ENCODE measurements around the gene HDAC10.
"Not testable (repeated sequence)": the region's sequence is repeated elsewhere in the genome, so short reads cannot be mapped to it uniquely, and the experiment has no call there.

Gene HDAC10

DNA sequence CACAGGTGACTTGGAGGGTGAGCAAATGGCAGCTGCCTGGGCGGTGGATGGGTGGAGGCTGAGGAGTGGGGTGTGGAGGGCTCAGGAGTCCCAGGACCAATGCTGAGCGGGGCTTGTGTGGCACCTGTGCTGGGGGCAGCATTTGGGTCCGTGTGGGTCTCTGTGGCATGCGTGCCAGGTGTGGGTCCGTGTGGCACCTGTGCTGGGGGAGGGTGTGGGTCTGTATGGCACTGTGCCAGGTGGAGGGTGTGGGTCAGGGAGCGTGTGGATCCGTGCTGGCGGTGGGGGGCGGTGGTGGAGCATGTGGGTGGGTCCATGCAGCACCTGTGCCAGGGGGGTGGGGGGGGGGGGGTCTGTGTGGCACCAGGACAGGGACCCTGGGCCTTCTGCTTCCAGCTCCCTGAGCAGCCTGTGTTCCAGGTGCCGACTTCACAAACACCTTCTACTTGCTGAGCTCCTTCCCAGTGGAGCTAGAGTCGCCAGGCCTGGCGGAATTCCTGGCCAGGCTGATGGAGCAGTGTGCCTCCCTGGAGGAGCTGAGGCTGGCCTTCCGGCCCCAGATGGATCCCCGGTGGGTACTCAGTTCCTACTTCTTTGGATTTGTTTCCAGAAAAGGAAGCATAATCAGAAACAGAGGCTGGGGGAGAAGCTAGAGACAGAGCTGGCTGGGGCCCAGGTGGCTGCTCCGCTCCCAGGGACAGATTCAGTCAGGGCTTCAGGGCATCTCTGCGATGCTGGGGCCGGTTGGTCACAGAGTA is 35.6 kb downstream of the HDAC10 start:
- DNase-seq = no peak

DNA sequence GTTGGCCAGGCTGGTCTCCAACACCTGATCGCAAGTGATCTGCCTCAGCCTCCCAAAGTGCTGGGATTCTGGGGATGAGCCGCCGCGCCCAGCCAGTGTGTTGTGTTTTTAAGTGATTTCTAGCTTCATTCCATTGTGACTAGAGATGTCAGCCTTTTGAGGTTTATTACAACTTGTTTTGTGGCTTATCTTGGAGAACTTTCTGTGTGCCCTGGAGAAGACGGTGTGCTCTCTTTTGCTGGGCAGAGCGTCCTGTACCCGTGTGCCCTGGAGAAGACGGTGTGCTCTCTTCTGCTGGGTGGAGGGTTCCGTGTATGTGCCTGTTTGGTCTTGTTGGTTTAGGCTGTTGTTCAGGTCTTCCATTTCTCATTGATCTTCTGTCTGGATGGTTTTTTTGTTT is 37.8 kb downstream of the HDAC10 start:
- no peak for DNase-seq

DNA sequence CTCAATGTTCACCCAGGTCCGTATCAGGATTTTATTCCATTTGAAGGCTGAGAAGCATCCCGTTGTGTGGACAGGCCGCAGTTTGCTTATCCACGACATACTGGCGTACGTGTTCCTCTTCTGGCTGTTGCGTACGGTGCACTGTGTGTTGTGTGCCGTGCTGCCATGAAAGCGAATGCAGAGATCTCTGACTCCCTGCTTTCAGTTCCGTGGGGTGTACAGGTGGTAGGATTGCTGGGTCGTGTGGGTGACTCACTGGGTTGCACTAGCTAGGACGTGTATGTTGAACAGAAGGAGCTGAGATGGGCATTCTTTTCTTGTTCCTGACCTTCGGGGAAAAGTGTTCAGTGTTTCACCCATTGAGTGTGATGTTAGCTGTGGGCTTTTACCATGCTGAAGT is 39.9 kb downstream of the HDAC10 start:
- no peak for DNase-seq

DNA sequence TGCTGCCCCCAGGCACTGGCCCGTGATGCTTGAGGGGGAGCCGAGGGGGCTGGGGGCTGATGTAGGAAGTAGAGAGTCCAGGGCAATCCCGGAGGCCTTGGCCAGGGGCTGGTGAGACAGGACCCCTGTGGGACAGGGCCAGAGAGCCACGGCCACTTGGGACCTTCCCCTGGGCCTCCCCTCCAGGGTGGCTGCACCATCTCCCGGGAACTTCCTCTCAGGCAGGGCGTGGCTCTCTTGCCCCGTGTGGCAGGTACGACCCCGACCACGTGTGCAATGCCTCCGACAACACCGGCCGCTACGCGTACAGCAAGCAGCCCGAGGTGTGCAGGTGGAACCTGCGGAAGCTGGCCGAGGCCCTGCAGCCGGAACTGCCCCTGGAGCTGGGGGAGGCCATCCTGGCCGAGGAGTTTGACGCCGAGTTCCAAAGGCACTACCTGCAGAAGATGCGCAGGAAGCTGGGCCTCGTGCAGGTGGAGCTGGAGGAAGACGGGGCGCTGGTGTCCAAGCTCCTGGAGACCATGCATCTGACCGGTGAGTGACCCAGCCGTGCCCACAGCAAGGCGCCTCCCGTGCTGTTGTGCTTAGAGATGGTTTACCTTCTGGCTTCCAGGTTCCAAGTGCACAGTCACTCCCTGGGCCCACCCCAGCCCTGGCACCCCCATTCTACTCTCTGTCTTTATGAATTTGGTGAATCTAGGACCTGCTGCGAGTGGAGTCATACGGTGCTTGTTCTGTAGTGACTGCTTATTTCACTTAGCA is 40.5 kb downstream of the HDAC10 start:
- DNase-seq = no peak

DNA sequence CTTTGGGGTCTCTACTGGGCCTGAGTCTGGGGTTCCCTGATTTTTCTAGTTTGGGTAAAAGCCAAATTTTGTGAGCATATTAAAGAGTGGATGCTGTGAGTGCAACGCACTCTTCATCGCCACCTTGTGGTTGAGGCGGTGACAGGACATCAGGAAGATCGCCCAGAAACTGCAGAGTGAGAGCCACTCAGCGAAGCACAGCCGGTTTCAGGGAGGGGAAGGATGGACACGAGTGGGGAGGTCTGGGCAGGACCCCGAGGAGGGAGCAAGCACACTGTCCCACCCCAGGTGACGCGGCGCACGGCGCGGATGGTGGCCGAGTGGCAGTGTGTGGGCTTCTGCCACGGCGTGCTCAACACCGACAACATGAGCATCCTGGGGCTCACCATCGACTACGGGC is 41.2 kb downstream of the HDAC10 start:
- peak; percentile 59 for DNase-seq

DNA sequence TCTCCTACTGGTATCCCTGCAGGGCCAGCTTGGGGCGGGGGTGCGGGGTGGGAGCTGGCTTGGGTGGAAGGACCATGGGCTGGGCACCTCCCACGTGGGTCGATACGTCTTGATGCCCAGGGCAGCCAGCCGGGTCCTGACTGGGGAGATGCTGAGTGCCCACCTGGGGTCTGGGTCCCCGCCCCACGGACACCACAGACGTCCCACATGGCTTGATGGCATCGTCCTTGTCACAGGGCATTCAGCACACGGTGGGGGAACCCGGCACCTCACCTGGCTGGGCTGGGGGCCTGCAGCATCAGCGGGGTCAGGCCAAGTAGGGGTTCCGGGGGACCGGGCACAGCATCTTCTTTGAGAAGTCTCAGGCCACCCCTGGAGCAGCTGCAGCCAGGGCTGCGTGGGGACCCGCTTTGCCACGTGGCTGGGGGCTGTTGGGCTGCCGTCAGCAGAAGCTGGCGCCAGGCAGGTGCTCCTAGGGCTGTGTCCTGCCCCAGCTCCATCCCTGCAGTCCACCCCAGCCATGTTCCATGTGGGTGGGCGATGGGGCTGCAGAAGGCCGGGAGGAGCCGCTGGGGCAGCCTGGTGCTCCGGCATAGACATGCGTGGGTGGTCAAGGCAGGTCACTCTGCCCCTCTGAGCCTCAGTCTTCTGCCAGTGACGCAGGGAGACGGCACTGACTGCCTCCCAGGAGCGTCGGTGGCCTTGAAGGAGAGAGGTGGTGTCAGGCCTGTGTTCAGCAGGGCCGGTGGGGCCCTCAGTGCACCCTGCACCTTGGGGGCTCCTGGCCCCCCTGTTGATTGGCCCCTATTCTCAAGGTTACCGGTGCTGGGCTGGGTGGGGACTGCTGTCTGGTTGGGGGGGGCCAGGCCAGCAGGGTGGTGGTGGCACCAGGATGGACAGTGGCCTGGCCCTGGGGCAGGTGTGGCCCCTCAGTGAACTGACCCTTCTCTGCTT is 41.8 kb downstream of the HDAC10 start:
- no peak for DNase-seq

DNA sequence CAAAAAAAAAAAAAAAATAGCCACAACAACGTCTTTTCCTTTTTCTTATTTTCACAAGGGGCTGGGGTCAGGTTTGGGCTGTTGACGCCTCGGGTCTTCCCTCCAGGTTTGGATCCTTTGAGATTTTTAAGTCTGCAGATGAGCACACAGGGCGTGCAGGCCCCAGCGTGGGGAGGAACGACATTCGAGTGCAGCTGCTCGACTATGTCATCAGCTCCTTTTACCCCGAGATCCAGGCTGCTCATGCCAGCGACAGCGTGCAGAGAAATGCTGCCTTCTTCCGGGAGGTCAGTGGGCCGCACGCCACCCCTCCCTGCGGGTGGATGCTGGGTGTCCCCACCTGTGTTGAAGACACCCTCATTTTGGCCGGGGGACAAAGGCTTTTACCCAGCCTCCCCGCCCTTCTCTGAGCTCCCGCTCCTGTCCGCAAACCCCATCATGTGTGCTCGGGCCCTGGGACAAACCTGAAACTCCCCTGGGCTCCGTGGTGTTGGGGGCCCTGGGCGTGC is 42.6 kb downstream of the HDAC10 start:
- no peak for DNase-seq

DNA sequence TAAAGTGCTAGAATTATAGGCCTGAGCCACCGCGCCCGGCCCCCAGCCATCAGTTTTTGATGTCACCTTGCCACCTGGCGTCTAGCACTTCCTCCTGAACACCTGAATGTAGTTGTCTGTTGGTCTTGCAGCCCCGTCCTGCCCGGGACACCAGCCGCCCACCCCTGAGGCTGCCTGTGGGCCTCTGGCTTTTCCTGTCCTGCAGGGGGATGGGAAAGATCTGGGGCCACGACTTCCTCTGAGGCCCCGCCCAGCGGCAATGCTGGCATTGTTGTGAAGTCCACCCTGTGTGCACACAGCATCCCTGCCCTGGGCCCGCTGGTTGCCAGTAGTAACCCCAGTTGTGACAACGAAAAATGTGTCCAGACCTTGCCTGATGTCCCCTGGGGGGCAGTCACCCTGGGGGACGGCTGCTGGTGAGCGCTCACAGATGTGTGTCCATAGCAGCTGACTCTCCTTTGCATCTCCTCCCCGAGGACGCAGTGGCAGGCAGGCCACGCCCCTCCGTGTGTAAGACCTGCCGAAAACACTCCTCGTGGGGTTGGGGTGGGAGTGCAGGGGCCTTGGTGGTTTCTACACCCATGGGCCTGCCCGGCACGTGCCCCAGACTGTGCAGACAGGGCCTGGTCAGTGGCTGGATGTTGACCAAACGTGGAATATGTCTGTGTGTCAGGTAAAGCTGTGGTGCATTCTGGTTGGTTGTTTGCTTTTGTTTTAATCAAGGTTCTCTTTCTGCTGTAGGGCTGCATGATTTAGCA is 43.5 kb downstream of the HDAC10 start:
- DNase-seq = no peak

DNA sequence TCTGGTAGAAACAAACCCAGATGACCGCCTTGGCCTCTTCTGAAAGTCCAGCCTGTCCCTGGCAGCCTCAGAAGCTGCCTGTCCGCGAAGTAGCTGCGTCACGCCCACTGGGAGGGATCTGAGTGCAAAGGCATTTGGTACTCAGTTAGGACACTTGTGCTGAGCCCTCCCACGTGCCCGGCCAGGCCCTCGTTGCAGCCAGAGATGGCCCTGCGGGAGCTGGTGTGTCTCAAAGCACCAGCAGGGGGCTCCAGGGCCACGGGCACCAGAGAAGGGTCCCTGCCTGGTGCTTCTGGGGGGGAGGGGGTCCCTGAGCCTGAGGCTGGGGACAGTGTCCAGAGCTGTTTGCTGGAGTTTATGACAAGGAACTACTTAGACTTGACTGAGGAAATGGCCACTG is 44.5 kb downstream of the HDAC10 start:
- DNase-seq = no peak

DNA sequence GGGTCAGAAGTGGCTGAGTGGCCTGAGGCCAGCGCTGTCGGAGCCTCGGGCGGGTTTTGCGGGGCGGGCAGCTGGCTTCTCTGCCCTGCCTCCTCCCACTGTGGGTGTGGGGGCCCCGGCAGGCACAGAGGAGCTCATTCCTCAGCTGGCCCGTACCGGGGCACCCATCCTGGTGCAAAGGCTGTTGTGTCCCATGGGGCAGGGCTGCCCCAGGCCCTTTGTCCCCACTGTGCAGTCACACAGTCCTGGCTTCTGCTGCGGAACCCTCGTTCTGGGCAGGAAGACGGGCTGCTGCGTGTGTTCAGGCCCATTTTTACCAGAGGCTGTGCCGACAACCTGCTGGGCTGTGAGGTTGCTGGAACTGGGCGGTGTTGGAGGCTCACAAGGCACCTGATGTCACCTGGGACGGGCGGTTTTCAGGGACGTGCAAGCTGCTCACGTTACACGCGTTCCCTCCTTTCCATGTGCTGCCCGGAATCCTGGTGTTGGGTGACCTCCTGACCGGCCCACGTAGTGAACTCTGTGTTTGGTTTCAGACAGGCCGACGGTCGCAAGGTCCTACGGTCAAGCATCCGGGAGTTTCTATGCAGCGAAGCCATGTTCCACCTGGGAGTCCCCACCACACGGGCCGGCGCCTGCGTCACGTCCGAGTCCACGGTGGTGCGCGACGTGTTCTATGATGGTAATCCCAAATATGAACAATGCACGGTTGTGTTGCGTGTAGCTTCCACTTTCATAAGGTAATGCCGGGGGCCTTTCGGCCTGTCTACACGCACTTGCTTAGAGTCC is 45.1 kb downstream of the HDAC10 start:
- DNase-seq = no peak

DNA sequence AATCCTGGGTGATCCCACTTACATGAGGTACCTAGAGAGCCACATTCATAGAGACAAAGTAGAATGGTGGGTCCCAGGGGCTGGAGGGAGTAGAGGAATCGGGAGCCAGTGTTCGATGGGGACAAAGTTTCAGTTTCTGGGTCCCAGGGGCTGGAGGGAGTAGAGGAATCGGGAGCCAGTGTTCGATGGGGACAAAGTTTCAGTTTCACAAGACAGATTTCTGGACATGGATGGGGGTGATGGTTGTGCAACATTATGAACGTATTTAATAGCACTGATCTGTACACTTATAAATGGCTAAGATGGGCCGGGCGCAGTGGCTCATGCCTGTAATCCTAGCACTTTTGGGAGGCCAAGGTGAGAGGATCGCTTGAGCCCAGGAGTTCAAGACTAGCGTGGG is 46.1 kb downstream of the HDAC10 start:
- not testable (repeated sequence) for DNase-seq

DNA sequence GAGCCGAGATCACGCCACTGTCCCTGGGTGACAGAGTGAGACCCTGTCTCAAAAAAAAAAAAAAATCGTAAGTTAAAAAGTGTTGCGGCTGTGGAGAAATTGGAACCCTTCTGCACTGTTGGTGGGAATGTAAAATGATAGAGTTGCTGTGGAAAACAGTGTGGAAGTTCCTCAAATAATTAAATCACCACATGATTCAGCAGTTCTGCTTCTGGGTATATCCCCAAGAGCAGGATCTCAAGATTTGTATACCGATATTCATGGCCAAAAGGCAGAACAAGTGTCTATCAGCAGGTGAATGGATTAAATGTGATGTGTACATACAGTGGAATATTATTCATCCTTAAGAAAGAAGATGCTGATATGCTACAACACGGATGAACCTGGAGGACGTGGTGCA is 46.5 kb downstream of the HDAC10 start:
- DNase-seq = no peak

DNA sequence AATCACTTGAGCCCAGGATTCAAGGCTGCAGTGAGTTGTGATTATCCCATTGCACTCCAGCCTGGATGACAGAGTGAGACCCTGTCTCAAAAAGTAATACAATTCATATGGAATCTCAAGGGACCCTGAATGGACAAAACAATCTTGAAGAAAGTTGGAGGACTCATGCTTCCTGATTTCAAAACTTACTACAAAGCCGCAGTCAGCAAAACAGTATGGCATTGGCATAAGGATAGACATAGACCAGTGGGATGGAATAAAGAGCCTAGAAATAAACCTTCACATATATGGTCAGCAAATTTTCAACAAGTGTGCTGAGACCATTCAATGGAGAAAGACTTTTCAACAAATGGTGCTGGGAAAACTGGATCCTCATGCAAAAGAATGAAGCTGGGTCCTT is 47.8 kb downstream of the HDAC10 start:
- no peak for DNase-seq

DNA sequence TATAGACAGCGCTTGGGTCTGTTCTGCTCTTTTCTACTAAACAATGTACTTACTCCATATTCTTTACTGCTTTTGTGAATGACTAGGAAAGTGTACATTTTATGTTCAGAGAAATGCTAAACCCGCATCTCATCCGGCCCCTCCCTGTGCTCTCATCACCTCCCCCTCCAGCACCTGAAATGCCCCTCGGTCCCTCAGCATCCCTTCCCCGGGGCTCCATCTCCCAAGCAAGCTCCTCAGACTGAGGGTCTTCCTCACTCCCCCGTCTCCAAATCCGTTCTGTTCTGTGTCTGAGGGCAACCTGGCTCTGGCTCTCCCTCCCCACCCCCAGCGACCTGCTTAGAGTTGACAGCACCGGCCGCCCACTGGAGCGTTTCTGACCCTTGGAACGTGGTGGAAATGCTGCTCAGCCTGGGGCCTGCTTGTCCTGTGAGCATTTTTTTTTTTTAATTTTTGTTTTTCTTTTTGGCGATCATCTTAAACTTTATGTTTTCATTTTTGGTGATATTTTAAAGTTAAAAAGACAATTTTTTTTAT is 48.9 kb downstream of the HDAC10 start:
- no peak for DNase-seq

DNA sequence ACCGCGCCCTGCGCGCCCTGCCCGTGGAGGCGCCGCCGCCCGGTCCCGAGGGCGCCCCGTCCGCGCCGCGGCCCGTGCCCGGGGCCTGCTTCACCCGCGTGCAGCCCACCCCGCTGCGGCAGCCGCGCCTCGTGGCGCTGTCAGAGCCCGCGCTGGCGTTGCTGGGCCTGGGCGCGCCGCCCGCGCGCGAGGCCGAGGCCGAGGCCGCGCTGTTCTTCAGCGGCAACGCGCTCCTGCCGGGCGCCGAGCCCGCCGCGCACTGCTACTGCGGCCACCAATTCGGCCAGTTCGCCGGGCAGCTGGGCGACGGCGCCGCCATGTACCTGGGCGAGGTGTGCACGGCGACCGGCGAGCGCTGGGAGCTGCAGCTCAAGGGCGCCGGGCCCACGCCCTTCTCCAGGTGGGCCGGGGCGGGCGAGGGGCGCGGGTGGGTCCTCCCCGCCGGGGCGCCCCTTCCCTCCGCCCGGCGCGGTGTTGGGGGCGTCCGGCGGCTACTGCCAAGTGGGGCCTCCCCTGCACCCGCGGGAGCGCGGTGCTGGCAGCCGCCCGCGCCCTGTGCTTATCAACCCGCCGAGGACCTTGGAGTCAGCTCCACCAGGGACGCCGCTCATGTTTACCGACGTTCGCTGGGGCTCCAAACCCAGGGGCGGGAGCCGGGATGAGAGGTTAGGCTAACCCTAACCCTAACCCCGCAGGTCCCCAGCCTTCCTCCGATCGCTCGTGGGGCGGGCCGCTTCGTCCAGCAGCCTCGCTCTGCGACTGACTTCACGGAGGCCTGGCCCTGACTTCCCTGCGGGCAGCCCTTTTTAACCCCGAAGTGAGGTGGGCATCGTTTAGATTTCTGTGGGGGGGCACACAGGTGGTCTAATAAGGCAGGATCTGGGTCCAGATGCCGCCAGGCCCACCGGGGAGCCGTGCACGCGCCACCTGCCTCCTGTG is 49.6 kb downstream of the HDAC10 start:
- DNase-seq = no peak

DNA sequence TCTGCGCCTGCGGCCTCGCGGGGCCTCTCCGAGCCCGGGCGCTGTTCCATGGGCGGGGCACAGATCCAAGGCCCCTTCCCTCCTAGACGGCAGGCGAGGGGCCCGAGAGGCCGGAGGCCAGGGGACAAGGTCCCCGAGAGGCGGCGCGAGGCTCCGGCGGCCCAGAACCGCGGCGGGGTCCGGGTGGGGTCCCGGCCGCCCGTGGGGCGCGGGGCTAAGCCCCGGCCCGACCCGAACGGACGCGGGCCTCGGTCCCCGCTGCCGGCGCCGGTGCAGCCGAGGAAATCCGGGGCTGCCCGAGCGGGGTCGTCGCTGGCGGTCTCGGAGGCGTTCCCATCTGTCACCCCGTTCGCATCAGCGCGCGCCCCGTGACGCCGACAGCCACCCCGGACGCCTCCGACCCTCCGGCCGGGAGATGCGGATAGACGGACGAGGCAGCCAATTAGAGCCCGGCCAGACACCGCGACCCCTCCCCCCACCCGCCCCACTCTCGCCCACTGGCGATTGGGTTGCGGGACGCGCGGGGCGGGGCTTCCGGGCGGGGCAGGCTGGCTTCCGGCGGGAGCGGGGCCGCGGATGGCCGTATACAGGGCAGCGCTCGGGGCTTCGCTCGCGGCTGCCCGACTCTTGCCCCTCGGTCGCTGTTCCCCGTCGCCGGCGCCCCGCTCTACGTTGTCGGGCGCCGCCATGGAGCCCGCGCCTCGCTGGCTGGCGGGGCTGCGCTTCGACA is 50.4 kb downstream of the HDAC10 start, which contains the start of gene SELENOO:
Gene SELENOO (plus strand): TSS at position 551 of the 730 bp plus-strand sequence. CDS start 26 bp downstream, at position 577.
- DNase-seq = peak; percentile 82

DNA sequence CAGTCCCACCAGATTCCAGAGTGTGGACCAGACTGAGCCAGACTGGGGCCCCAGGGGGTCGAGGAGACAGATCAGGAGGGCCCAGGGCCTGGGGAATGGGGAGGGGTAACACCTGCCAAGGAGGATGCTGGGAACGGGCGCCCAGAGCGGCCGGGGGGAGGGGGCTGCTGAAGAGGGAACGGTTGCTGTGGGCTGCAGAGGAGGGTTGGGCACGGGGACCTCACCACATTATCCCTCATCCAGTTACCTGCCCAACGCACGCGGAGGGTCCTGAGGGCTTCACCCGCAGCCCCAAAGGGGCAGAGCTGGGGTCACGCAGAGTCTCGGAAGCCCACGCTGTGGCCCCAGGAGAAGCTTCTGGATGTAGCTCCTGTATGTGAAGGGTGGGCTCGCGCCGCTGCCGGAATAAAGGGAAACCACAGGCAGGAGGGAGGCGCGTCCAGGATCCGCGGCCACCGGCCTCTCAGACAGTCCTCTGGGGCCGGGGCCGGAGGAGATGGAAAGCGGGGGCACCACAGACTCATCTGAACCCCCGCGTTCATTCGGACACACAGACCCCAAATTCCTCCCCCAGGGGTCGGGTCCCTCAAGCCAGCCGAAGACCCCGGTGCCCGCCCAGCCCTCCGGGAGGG is 51.1 kb downstream of the HDAC10 start:
- DNase-seq = no peak

DNA sequence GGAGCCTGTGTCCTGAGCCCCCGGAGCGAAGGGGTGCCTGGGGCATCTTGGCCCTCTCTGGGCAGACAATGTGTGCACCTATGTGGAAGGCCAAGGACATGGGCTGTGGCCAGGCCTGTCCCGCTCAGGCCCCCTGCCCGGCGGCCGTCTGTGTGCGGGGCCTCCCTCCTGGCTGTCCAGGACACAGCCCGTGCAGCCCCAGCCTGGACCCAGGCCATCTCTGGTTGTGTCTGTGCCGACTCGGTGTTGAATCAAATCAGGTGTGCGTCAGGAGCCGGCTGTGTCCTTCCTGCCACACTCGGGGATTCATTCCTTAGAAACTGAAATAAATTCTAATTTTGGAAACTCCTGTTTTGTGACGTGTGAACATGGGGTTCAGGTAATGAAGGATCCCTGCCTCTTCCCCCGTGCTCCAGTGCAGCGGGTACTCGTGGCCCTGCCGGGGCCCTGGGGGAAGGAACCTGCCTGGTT is 51.8 kb downstream of the HDAC10 start:
- DNase-seq = no peak

DNA sequence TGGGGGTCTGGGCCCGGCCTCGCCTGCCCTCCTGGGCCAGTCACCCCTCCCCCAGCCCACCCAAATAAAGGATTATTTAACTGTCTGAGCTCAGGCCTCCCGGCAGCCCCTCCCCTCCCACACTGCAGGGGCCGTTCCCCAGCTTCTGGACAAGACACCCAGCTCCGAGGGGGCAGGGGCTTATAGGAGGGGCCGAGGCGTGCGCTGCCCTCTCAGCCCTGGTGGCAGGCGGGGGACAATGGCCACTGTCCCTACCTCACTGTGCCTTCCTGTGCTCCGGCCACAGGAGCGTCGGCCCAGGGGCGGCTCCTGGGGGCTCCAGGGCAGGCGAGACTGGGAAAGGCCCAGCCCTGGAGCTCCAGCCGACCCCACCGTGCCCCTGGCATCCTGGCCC is 52.4 kb downstream of the HDAC10 start:
- DNase-seq = no peak

All from activated T-cell treated with anti-CD3 and anti-CD28 coated beads for 4 hours (primary cell).